SK-N-SH (cell line): ENCODE data around the gene FGD2. TPM values are rescaled to one million over a fixed set of nuclear protein-coding genes. Genes with fewer than 3 reads are reported as not detected.

ENCODE experiments used
- CTCF ChIA-PET: fragments of 300-600, 350-600 bp; formaldehyde crosslinking; extraction: SDS; loops from one replicate; lab custom pipeline; 2021; lab: Yijun Ruan, JAX
- POLR2A ChIA-PET: fragments of 350-600 bp; sonication (Branson Sonifier 250); formaldehyde crosslinking; extraction: SDS; loops from one replicate; lab custom pipeline; 2020; ENCODE audit warnings: antibody characterized with exemption, inconsistent platforms; lab: Yijun Ruan, JAX
- DNase-seq: peaks from one replicate; pipeline ENCODE4 v3.0.0; 2012
- H2AFZ ChIP-seq: fragments of 200-600 bp; sonication (generic); 2 replicates; pipeline ENCODE4 v1.8.1; 2016; ENCODE audit warnings: antibody characterized with exemption, mild to moderate bottlenecking, low read depth
- H3F3A ChIP-seq: fragments of 200-600 bp; sonication (generic); replicated peaks from 2 replicates; pipeline ENCODE3; 2016; ENCODE audit warnings: antibody characterized with exemption, mild to moderate bottlenecking; ENCODE audit not compliant: insufficient read depth
- H3K27ac ChIP-seq, 2 experiments: fragments of 200-500 bp in 1 of 2; fragments of 200-600 bp in 1 of 2; sonication (Bioruptor generic) in 1 of 2; sonication (generic), shearing (Covaris generic) in 1 of 2; 2 replicates each; pipeline versions ENCODE4 v1.5.1 to v1.6.1; 2014 to 2016; ENCODE audit warnings: low read depth in 2 of 2, inconsistent platforms in 1 of 2, low read length in 1 of 2, mild to moderate bottlenecking in 1 of 2, mixed read lengths in 1 of 2
- H3K27me3 ChIP-seq: fragments of 200-600 bp; sonication (generic), shearing (Covaris generic); 2 replicates; pipeline ENCODE4 v1.6.1; 2016; ENCODE audit warnings: mixed run types; ENCODE audit not compliant: insufficient read depth
- H3K36me3 ChIP-seq, 2 experiments: fragments of 200-500 bp in 1 of 2; fragments of 200-600 bp in 1 of 2; sonication (Bioruptor generic) in 1 of 2; sonication (generic) in 1 of 2; replicated peaks in 1 of 2; 2 replicates each; pipeline versions ENCODE3 to v1.5.1; 2014 to 2016; ENCODE audit warnings: low read length in 1 of 2, mild to moderate bottlenecking in 1 of 2; ENCODE audit not compliant: insufficient read depth in 2 of 2, control insufficient read depth in 1 of 2
- H3K4me1 ChIP-seq, 2 experiments: fragments of 200-500 bp in 1 of 2; fragments of 200-600 bp in 1 of 2; sonication (Bioruptor generic) in 1 of 2; sonication (generic), shearing (Covaris generic) in 1 of 2; 2 replicates each; pipeline versions ENCODE4 v1.5.1 to v1.6.1; 2014 to 2016; ENCODE audit warnings: low read depth in 1 of 2, low read length in 1 of 2, mixed run types in 1 of 2; ENCODE audit not compliant: insufficient read depth in 2 of 2, control insufficient read depth in 1 of 2
- H3K4me2 ChIP-seq: fragments of 200-600 bp; sonication (generic), shearing (Covaris generic); 2 replicates; pipeline ENCODE4 v1.6.1; 2017; ENCODE audit warnings: mixed run types
- H3K4me3 ChIP-seq, 2 experiments: fragments of 200-500 bp in 1 of 2; fragments of 200-600 bp in 1 of 2; sonication (Bioruptor generic) in 1 of 2; sonication (generic), shearing (Covaris generic) in 1 of 2; 2 replicates each; pipeline versions ENCODE4 v1.5.1 to v1.8.1; 2014 to 2016; ENCODE audit warnings: low read depth in 2 of 2, inconsistent platforms in 1 of 2, low read length in 1 of 2, mild to moderate bottlenecking in 1 of 2, mixed read lengths in 1 of 2, moderate library complexity in 1 of 2
- H3K79me2 ChIP-seq: fragments of 200-600 bp; sonication (generic); 2 replicates; pipeline ENCODE4 v1.8.1; 2017; ENCODE audit warnings: mild to moderate bottlenecking; ENCODE audit not compliant: insufficient read depth
- H3K9ac ChIP-seq: fragments of 200-600 bp; sonication (generic); 2 replicates; pipeline ENCODE4 v1.6.1; 2017; ENCODE audit warnings: mixed run types
- H3K9me2 ChIP-seq: fragments of 200-600 bp; sonication (generic); 2 replicates; pipeline ENCODE4 v1.6.1; 2017; ENCODE audit warnings: mixed run types
- H3K9me3 ChIP-seq: fragments of 200-600 bp; sonication (generic); 2 replicates; pipeline ENCODE4 v1.6.1; 2017; ENCODE audit warnings: mixed run types, mild to moderate bottlenecking, moderate library complexity
- H4K20me1 ChIP-seq: fragments of 200-600 bp; sonication (generic); 2 replicates; pipeline ENCODE4 v1.6.1; 2017; ENCODE audit warnings: mild to moderate bottlenecking, mixed run types; ENCODE audit not compliant: insufficient read depth
- EP300 ChIP-seq, 2 experiments: IDR thresholded peaks; 2 replicates each; pipeline versions ENCODE4 v1.4.0 to v1.6.1; 2012; ENCODE audit warnings: borderline replicate concordance in 1 of 2, low read depth in 1 of 2, low read length in 1 of 2
- EZH2phosphoT487 ChIP-seq: fragments of 200-600 bp; sonication (generic); IDR thresholded peaks from 2 replicates; pipeline ENCODE4 v1.6.1; 2017; ENCODE audit warnings: low read depth, mixed run types, mild to moderate bottlenecking, antibody characterized with exemption, moderate library complexity, borderline replicate concordance
- FOSL2 ChIP-seq: IDR thresholded peaks from 2 replicates; pipeline ENCODE4 v1.4.0; 2012; ENCODE audit warnings: low read depth, mild to moderate bottlenecking, moderate library complexity, borderline replicate concordance
- FOXJ3 ChIP-seq: sonication (generic); formaldehyde crosslinking; IDR thresholded peaks from 2 replicates; pipeline ENCODE4 v1.5.1; 2020; ENCODE audit warnings: mild to moderate bottlenecking, missing genetic modification reagents
- FOXM1 ChIP-seq: IDR thresholded peaks from 2 replicates; pipeline ENCODE4 v1.4.0; 2012; ENCODE audit warnings: low read depth, mild to moderate bottlenecking
- GABPA ChIP-seq: IDR thresholded peaks from 2 replicates; pipeline ENCODE4 v1.4.0; 2012; ENCODE audit warnings: low read depth, mild to moderate bottlenecking
- JUND ChIP-seq: IDR thresholded peaks from 2 replicates; pipeline ENCODE4 v1.4.0; 2012
- MEF2A ChIP-seq: IDR thresholded peaks from 2 replicates; pipeline ENCODE4 v1.4.0; 2012; ENCODE audit warnings: low read depth, borderline replicate concordance
- PBX3 ChIP-seq: IDR thresholded peaks from 2 replicates; pipeline ENCODE4; 2012
- RAD21 ChIP-seq: IDR thresholded peaks from 2 replicates; pipeline ENCODE4 v1.6.1; 2012; ENCODE audit warnings: mild to moderate bottlenecking, low read length
- RFX5 ChIP-seq: IDR thresholded peaks from 2 replicates; pipeline ENCODE4 v1.6.1; 2012; ENCODE audit warnings: mild to moderate bottlenecking, improper control_type of control experiment, low read length
- SIN3A ChIP-seq: IDR thresholded peaks from 2 replicates; pipeline ENCODE4 v1.6.1; 2012; ENCODE audit warnings: low read depth, mild to moderate bottlenecking, low read length, moderate library complexity, borderline replicate concordance
- TEAD4 ChIP-seq: IDR thresholded peaks from 2 replicates; pipeline ENCODE4 v1.4.0; 2012; ENCODE audit warnings: mild to moderate bottlenecking, borderline replicate concordance; ENCODE audit not compliant: insufficient read depth
- WGBS: methylation state at CpG from one replicate; pipeline ENCODE4 v1.1.6; 2017; ENCODE audit warnings: low lambda C conversion rate; 5-methylcytosine and 5-hydroxymethylcytosine counted together
- polyA plus RNA-seq, 3 experiments: library from polyadenylated mRNA; depleted of rRNA; stranded (reverse); fragments of >200 nt; gene quantifications; 2 replicates each; pipeline ENCODE4 v1.2.3, GENCODE V29; 2012
- TF ChIP-seq, protein P1 (sequence below): fragments of 200-600 bp; sonication (generic); IDR thresholded peaks from 2 replicates; pipeline ENCODE4 v1.6.1; 2017; ENCODE audit warnings: antibody characterized with exemption, mild to moderate bottlenecking, moderate library complexity
- TF ChIP-seq, protein P2 (sequence below): IDR thresholded peaks from 2 replicates; pipeline ENCODE4 v1.6.1; 2012; ENCODE audit warnings: mild to moderate bottlenecking, low read depth, low read length, moderate library complexity

Gene FGD2
- polyA plus RNA-seq, 1 of the 3 experiments (the other 2 are of a cell fraction) = not detected

DNA sequence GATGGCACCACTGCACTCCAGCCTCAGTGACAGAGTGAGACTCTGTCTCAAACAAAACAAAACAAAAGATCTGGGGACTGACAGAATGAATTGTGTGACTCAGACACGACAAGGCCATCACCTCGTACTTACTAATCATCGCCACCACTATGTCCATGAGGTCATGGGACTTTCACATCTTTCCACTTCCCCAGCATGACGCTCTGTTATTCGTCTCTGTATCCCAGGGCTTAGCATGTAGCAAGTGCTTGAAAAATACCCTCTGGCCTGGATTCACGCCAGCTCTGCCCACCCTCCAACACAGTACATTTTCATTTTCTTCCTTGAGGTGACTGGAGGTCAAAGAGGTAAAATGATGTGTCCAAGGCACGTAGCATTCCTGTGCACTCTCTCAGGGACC lies 27.8 kb downstream of the FGD2 start:
- WGBS = 78% methylated on average over 7 of the region's 7 CpGs
- no peak overlapping the region for H3K9ac ChIP-seq
- no peak overlapping the region for H3K4me3 ChIP-seq
- ChIA-PET CTCF (interaction anchor here (1.3 to 36.6 kb wide), 4 partner anchors 4 to 177 kb away, joined by 4 to 678 read pairs (median 348); no protein-coding TSS in a partner anchor), POLR2A (interaction anchor here (1.2 kb wide), 1 partner anchor 14 kb away, joined by 3 read pairs; no protein-coding TSS in a partner anchor)
- TF ChIP-seq RAD21 (no peak), SIN3A (no peak), FOXJ3 (CRISPR knock-in tag) (no peak), TEAD4 (no peak), PBX3 (no peak), RFX5 (no peak), MEF2A (no peak), FOSL2 (no peak), EZH2phosphoT487 (no peak), EP300 (IDR thresholded peaks at IDR 0.05; ENCODE audit: borderline replicate concordance in 1 of 2, low read depth in 1 of 2, low read length in 1 of 2) (no peak), JUND (no peak), FOXM1 (no peak), GABPA (no peak)
- TF ChIP-seq, protein P1, sequence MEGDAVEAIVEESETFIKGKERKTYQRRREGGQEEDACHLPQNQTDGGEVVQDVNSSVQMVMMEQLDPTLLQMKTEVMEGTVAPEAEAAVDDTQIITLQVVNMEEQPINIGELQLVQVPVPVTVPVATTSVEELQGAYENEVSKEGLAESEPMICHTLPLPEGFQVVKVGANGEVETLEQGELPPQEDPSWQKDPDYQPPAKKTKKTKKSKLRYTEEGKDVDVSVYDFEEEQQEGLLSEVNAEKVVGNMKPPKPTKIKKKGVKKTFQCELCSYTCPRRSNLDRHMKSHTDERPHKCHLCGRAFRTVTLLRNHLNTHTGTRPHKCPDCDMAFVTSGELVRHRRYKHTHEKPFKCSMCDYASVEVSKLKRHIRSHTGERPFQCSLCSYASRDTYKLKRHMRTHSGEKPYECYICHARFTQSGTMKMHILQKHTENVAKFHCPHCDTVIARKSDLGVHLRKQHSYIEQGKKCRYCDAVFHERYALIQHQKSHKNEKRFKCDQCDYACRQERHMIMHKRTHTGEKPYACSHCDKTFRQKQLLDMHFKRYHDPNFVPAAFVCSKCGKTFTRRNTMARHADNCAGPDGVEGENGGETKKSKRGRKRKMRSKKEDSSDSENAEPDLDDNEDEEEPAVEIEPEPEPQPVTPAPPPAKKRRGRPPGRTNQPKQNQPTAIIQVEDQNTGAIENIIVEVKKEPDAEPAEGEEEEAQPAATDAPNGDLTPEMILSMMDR = no peak
- TF ChIP-seq, protein P2, sequence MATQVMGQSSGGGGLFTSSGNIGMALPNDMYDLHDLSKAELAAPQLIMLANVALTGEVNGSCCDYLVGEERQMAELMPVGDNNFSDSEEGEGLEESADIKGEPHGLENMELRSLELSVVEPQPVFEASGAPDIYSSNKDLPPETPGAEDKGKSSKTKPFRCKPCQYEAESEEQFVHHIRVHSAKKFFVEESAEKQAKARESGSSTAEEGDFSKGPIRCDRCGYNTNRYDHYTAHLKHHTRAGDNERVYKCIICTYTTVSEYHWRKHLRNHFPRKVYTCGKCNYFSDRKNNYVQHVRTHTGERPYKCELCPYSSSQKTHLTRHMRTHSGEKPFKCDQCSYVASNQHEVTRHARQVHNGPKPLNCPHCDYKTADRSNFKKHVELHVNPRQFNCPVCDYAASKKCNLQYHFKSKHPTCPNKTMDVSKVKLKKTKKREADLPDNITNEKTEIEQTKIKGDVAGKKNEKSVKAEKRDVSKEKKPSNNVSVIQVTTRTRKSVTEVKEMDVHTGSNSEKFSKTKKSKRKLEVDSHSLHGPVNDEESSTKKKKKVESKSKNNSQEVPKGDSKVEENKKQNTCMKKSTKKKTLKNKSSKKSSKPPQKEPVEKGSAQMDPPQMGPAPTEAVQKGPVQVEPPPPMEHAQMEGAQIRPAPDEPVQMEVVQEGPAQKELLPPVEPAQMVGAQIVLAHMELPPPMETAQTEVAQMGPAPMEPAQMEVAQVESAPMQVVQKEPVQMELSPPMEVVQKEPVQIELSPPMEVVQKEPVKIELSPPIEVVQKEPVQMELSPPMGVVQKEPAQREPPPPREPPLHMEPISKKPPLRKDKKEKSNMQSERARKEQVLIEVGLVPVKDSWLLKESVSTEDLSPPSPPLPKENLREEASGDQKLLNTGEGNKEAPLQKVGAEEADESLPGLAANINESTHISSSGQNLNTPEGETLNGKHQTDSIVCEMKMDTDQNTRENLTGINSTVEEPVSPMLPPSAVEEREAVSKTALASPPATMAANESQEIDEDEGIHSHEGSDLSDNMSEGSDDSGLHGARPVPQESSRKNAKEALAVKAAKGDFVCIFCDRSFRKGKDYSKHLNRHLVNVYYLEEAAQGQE = no peak
- no peaks in the 10 kb centered on the region for H4K20me1 ChIP-seq
- no peak overlapping the region for H3K27ac ChIP-seq
- peaks cover 0 to 4% of the 10 kb centered on the region in 2 experiments; a peak in 2 of 4 replicates for H3K4me1 ChIP-seq
- no peak overlapping the region for H2AFZ ChIP-seq
- no peak overlapping the region for H3K4me2 ChIP-seq
- no peaks in the 10 kb centered on the region for H3K27me3 ChIP-seq
- H3K79me2 ChIP-seq = no peaks in the 10 kb centered on the region
- no peaks in the 10 kb centered on the region for H3K36me3 ChIP-seq
- H3K9me2 ChIP-seq = no peaks in the 10 kb centered on the region
- H3K9me3 ChIP-seq = no peaks in the 10 kb centered on the region
- no peaks in the 10 kb centered on the region for H3F3A ChIP-seq
- no peak for DNase-seq
